NCI-H1694 treated with DMSO at 0.1 percent for 48 hours (cell line): ENCODE results near the gene PRSS3.
"Not testable (repeated sequence)": the region's sequence is repeated elsewhere in the genome, so short reads cannot be mapped to it uniquely, and the experiment has no call there.

Experiments used
- DNase-seq: peaks from one replicate; lab custom pipeline; 2025; lab: John Stamatoyannopoulos, UW

PRSS3 gene

GRCh38 chr9:33818167-33818846 is 22.9 kb downstream of the PRSS3 start:
- no peak for DNase-seq

GRCh38 chr9:33818847-33819500 is 23.6 kb downstream of the PRSS3 start:
- no peak for DNase-seq

- no peak for DNase-seq
Observed at GRCh38 chr9:33820231-33820745, 24.9 kb downstream of the PRSS3 start.

- DNase-seq: no peak
Observed at GRCh38 chr9:33823801-33824200, 28.4 kb downstream of the PRSS3 start.

- not testable (repeated sequence) for DNase-seq
Observed at GRCh38 chr9:33827285-33827684, 31.9 kb downstream of the PRSS3 start.

- not testable (repeated sequence) for DNase-seq
Observed at GRCh38 chr9:33829641-33830230, 34.4 kb downstream of the PRSS3 start.

- DNase-seq: no peak
Observed at GRCh38 chr9:33835625-33836260, 40.4 kb downstream of the PRSS3 start.

GRCh38 chr9:33836261-33836660 is 40.9 kb downstream of the PRSS3 start:
- DNase-seq: not testable (repeated sequence)

GRCh38 chr9:33837138-33837537 is 41.8 kb downstream of the PRSS3 start:
- no peak for DNase-seq

GRCh38 chr9:33840381-33840780 is 45.0 kb downstream of the PRSS3 start:
- no peak for DNase-seq

- no peak for DNase-seq
Observed at GRCh38 chr9:33843312-33843961, 48.1 kb downstream of the PRSS3 start.

- DNase-seq: no peak
Observed at GRCh38 chr9:33846231-33846630, 50.9 kb downstream of the PRSS3 start.

- DNase-seq: not testable (repeated sequence)
Observed at GRCh38 chr9:33847894-33848205, 52.5 kb downstream of the PRSS3 start.
